Measurements from ENCODE around the gene DYNLT5.
"Not testable (repeated sequence)": the region's sequence is repeated elsewhere in the genome, so short reads cannot be mapped to it uniquely, and the experiment has no call there.

Gene DYNLT5

GRCh38 chr1:66752000-66752592 is at the start of gene DYNLT5:
Gene DYNLT5, plus strand, starts transcription at chr1:66752459. Its CDS starts 2,200 bp downstream, at chr1:66754659.
- DNase-seq (ENCODE audit: low spot score) = peak; percentile 53

GRCh38 chr1:66704177-66704875 is 47.9 kb upstream of the DYNLT5 start:
- no peak for DNase-seq (ENCODE audit: low spot score)

GRCh38 chr1:66705110-66705509 is 47.1 kb upstream of the DYNLT5 start:
- DNase-seq (ENCODE audit: low spot score) = peak; percentile 20

- no peak for DNase-seq (ENCODE audit: low spot score)
Measured at GRCh38 chr1:66711420-66711819, 40.8 kb upstream of the DYNLT5 start.

DNA sequence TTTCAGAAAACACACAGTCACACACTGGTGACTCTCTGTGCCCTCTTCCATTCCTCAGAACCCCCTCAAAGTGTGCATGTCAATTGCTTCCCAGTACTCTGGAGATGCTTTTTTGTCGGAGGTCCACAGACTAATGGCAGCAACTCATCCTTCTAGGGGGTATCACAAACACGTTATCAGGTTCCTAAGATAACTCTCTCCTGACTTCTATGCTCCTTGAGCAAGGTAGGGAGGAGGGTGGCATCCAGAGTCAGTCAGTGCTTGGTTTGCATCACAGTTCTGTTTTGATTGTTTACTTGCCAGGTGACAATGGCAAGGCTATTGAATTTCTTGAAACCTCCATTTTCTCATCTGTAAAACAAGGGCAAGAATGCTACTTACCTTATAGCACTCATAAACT is 39.4 kb upstream of the DYNLT5 start:
- no peak for DNase-seq (ENCODE audit: low spot score)

DNA sequence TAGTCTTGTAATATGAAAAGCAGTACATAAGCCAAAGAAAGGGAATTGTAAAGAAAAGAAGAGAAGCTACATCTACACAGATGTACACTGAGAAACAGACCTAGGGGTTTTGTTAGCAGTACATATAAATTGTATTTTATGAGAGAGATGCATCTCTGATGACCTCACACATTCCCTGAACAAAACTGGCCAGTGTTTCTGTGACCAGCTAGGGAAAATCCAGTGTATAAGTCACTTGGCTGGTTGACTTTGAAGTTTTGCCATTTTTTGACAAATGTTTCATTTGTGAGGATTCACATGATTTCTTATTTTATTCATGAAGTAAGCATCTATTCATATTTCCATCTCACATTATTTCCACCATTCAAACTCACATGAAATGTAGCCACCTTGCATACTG is 28.3 kb upstream of the DYNLT5 start:
- DNase-seq (ENCODE audit: low spot score) = no peak

- DNase-seq (ENCODE audit: low spot score) = peak; percentile 56
Measured at GRCh38 chr1:66725885-66726665, 26.2 kb upstream of the DYNLT5 start.

- no peak for DNase-seq (ENCODE audit: low spot score)
Measured at GRCh38 chr1:66728021-66728420, 24.2 kb upstream of the DYNLT5 start.

DNA sequence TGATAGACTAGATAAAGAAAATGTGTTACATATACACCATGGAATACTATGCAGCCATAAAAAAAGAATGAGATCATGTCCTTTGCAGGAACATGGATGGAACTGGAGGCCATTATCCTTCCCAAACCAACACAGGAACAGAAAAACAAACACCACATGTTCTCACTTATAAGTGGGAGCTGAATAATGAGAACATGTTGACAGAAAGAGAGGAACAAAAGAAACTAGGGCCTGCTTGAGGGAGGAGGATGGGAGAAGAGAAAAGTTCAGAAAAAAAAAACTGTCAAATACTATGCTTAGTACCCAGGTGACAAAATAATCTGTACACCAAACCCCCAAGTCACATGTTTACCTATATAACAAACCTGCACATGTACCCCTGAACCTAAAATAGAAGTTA is 23.5 kb upstream of the DYNLT5 start:
- not testable (repeated sequence) for DNase-seq (ENCODE audit: low spot score)

- DNase-seq (ENCODE audit: low spot score) = peak; percentile 66
Measured at GRCh38 chr1:66729119-66729518, 23.1 kb upstream of the DYNLT5 start.

GRCh38 chr1:66729523-66729922 is 22.7 kb upstream of the DYNLT5 start:
- peak; percentile 40 for DNase-seq (ENCODE audit: low spot score)

DNA sequence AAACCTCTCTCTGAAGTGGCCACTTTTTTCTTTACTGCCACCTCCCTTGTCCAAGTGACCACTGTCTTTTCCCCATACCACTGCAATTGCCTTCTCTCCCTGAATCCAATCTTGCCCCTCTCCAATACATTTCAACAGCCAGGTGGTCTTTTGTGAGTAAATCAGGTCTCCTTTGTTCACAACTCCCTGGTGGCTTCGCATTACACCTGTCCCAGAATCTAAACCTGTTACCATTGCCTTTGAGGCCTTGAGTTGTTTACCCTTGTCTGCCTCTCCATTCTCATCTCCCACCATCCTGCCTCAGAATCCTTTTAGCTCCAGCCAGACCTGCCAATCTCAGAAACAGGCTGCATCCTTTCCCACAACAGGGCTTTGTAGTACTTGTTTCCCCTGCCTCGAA is 21.8 kb upstream of the DYNLT5 start:
- no peak for DNase-seq (ENCODE audit: low spot score)

DNA sequence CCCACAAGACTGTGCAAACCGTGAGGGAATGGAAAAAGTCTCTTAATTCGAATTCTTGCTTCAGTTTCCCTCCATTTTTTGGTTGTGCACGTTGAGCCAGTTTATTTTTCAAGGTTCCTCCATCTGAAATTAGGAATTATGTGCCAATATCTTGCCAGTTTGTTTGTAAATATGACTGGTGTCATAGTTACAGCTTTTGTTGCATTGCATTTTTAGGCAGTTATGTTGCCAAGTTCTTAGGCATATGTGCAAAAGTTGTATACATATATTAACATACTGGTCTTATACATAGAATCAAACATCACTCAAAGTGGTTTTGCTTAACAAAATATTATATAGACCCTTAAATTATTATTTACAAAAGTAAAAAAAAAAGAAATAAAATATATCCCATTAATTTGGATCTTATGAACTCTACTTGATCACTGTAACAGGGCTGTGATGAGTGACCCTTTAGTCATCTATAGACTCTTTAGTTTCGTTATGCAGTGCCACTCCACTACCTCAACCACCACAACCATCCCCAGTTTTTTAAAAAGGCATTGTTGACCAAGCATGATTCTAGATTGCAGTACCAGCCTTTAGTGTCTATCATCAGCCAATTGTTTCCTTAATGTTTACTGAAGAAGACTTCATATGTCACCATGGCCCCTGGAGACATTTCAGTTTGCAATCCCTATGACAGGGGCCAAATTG is 20.9 kb upstream of the DYNLT5 start:
- DNase-seq (ENCODE audit: low spot score) = no peak

DNA sequence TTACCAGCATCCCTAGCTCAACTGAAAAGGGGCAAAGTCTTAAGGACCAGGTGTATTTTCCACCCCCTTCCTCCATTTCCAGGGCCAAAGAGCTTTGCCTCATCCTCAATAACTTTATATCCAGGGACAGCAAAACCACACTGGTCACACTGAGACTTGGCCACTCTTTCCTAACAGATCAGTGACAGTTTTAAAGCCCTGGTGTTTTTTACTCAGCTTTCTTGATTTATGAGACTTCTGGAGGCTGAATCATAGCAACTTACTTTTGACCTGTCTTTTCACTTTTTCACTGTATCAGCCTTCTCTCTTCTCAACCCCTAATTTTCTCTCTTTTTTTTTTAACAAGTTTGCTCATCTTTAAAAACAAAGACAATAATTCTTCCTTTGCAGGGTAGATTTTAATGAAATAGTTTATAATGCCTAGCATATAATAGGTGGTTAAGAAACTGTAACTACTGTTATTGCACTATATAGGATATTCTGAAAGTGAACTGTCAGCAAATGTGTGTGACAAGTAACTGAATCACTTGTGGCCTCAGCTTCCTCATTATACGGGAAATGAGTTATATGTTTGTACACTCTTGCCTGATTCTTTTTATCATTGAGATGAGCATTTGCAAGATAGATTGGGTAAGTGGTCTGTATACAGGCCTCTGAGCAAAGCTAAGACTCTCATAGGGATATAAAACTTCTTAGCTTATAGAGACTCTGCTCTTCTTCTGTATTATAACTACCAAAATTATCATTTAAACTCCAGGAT is 19.7 kb upstream of the DYNLT5 start:
- DNase-seq (ENCODE audit: low spot score) = peak; percentile 57

- no peak for DNase-seq (ENCODE audit: low spot score)
Measured at GRCh38 chr1:66733348-66734017, 18.8 kb upstream of the DYNLT5 start.

DNA sequence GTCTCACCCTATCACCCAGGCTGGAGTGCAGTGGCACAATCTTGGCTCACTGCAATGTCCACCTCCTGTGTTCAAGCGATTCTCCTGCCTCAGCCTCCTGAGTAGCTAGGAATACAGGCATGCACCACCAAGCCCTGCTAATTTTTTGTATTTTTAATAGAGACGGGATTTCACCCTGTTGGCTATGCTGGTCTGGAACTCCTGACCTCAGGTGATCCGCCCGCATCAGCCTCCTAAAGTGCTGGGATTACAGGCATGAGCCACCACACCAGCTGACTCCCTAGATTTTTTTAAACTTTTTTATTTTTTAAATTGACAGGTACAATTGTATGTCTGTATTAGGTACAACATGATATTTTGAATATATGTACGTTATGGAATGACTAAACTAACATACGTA is 17.7 kb upstream of the DYNLT5 start:
- DNase-seq (ENCODE audit: low spot score) = not testable (repeated sequence)

GRCh38 chr1:66737836-66738235 is 14.4 kb upstream of the DYNLT5 start:
- no peak for DNase-seq (ENCODE audit: low spot score)

GRCh38 chr1:66739401-66740157 is 12.7 kb upstream of the DYNLT5 start:
- no peak for DNase-seq (ENCODE audit: low spot score)

DNA sequence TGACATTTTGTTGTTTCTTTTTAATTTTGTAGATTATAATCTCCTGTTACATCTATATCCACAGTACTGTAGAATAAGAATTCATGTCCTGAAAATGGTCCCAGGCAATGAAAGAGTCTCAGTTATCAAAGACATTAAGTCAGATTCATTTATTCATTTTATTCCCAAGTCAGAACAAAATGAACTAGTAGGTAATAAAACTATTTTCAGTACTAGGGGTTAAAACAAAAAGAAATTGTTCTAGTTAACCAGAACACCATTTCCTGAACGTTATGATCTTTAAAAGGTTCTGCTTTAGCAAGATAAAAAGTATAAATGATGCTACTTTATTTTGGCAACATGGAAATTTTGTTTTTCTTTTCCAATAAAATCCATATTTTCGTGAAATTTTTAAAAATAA is 6.8 kb upstream of the DYNLT5 start:
- no peak for DNase-seq (ENCODE audit: low spot score)

DNA sequence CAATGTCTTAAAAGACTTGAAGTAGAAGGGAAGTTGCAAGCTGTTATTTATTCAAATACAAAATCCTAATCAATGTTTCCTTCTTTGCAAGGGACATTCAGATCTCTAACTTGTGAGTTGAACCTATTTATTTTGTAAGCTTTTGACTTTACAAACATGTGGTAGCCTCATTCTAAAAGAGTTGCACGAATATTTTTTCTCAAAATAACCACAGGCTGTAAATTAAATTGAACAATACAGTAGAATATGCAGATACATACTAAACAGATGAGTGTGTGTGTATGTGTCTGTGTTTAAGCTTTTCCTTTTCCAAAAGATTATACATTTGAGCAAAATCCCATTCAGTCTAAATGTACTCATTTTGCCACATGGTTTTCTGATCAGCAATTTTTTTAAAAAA is 4.8 kb upstream of the DYNLT5 start:
- DNase-seq (ENCODE audit: low spot score) = no peak

All from kidney capillary endothelial cell (primary cell).